HG02763 (cell line): ENCODE data around the gene FOXF2.
A peak's percentile ranks its signal among the peaks of the same experiment; 100 is the strongest.

Source experiments
- ATAC-seq: cut with Tn5 transposase; IDR thresholded peaks from one replicate; pipeline ENCODE4 v1.9.1; 2021; ENCODE audit warnings: mild to moderate bottlenecking, moderate library complexity; ENCODE audit not compliant: unreplicated experiment

Gene FOXF2

GRCh38 chr6:1390133-1390945, 963 bp downstream of the FOXF2 start:
- no peak for ATAC-seq

- no peak for ATAC-seq
Observed at GRCh38 chr6:1390946-1391799, 1.8 kb downstream of the FOXF2 start.

GRCh38 chr6:1391800-1392309, 2.5 kb downstream of the FOXF2 start:
- no peak for ATAC-seq

GRCh38 chr6:1392813-1393640, 3.7 kb downstream of the FOXF2 start:
- ATAC-seq = no peak

- ATAC-seq = no peak
Observed at GRCh38 chr6:1393641-1394283, 4.4 kb downstream of the FOXF2 start.

GRCh38 chr6:1394514-1395463, 5.4 kb downstream of the FOXF2 start:
- no peak for ATAC-seq

GRCh38 chr6:1395506-1395905, 6.1 kb downstream of the FOXF2 start:
- no peak for ATAC-seq

- no peak for ATAC-seq
Observed at GRCh38 chr6:1395941-1396908, 6.8 kb downstream of the FOXF2 start.

- ATAC-seq = peak; percentile 50
Observed at GRCh38 chr6:1396952-1397868, 7.8 kb downstream of the FOXF2 start.

- ATAC-seq = no peak
Observed at GRCh38 chr6:1399085-1399780, 9.9 kb downstream of the FOXF2 start.

GRCh38 chr6:1400126-1400850, 10.9 kb downstream of the FOXF2 start:
- ATAC-seq = no peak

- no peak for ATAC-seq
Observed at GRCh38 chr6:1402369-1402768, 13.0 kb downstream of the FOXF2 start.

GRCh38 chr6:1402868-1403267, 13.5 kb downstream of the FOXF2 start:
- ATAC-seq = no peak

- ATAC-seq = no peak
Observed at GRCh38 chr6:1403851-1404712, 14.7 kb downstream of the FOXF2 start.

GRCh38 chr6:1404713-1405098, 15.3 kb downstream of the FOXF2 start:
- ATAC-seq = no peak
